ENCODE results near the gene ARGLU1. TPM values are rescaled to one million over a fixed set of nuclear protein-coding genes. Genes with fewer than 3 reads are reported as not detected.
"Not testable (repeated sequence)": the region's sequence is repeated elsewhere in the genome, so short reads cannot be mapped to it uniquely, and the experiment has no call there.

ARGLU1 gene
- total and polyA plus RNA-seq, 3 donors from 2014 or later, result 67.6 to 164 (median 148) TPM

- H3K36me3 ChIP-seq (ENCODE audit: low read depth, missing control alignments), result no peaks in the 10 kb centered on the region
These were observed 33.6 kb upstream of the ARGLU1 start for GRCh38 chr13:106601489-106601888.

GRCh38 chr13:106600798-106601135 is 32.8 kb upstream of the ARGLU1 start:
- H3K9me3 ChIP-seq; intact Hi-C loops (cut with DNase I; ENCODE audit: low total_unique reads); H3K4me1 ChIP-seq; H3K36me3 ChIP-seq (ENCODE audit: low read depth, missing control alignments); H3K4me3 ChIP-seq; H3K27ac ChIP-seq; H3K27me3 ChIP-seq; DNase-seq: not testable (repeated sequence)
- 33 to 89% methylated on average over 2 of the region's 2 CpGs for WGBS, 2 donors

More at GRCh38 chr13:106601489-106601888, 33.6 kb upstream of the ARGLU1 start:
- H3K27ac ChIP-seq, result no peak overlapping the region
- DNase-seq, result no peak
- no peaks in the 10 kb centered on the region for H3K27me3 ChIP-seq
- TF ChIP-seq, protein P1, sequence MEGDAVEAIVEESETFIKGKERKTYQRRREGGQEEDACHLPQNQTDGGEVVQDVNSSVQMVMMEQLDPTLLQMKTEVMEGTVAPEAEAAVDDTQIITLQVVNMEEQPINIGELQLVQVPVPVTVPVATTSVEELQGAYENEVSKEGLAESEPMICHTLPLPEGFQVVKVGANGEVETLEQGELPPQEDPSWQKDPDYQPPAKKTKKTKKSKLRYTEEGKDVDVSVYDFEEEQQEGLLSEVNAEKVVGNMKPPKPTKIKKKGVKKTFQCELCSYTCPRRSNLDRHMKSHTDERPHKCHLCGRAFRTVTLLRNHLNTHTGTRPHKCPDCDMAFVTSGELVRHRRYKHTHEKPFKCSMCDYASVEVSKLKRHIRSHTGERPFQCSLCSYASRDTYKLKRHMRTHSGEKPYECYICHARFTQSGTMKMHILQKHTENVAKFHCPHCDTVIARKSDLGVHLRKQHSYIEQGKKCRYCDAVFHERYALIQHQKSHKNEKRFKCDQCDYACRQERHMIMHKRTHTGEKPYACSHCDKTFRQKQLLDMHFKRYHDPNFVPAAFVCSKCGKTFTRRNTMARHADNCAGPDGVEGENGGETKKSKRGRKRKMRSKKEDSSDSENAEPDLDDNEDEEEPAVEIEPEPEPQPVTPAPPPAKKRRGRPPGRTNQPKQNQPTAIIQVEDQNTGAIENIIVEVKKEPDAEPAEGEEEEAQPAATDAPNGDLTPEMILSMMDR (IDR thresholded peaks at IDR 0.05), result no peak
- TF ChIP-seq POLR2A (IDR thresholded peaks at IDR 0.05), result no peak
- H3K4me3 ChIP-seq, result no peak overlapping the region
- no peaks in the 10 kb centered on the region for H3K4me1 ChIP-seq
- WGBS, 2 donors, result 76 to 80% methylated on average over 6 of the region's 6 CpGs
- intact Hi-C loops (cut with DNase I; ENCODE audit: low total_unique reads), result no loop called here
- no peaks in the 10 kb centered on the region for H3K9me3 ChIP-seq

DNA sequence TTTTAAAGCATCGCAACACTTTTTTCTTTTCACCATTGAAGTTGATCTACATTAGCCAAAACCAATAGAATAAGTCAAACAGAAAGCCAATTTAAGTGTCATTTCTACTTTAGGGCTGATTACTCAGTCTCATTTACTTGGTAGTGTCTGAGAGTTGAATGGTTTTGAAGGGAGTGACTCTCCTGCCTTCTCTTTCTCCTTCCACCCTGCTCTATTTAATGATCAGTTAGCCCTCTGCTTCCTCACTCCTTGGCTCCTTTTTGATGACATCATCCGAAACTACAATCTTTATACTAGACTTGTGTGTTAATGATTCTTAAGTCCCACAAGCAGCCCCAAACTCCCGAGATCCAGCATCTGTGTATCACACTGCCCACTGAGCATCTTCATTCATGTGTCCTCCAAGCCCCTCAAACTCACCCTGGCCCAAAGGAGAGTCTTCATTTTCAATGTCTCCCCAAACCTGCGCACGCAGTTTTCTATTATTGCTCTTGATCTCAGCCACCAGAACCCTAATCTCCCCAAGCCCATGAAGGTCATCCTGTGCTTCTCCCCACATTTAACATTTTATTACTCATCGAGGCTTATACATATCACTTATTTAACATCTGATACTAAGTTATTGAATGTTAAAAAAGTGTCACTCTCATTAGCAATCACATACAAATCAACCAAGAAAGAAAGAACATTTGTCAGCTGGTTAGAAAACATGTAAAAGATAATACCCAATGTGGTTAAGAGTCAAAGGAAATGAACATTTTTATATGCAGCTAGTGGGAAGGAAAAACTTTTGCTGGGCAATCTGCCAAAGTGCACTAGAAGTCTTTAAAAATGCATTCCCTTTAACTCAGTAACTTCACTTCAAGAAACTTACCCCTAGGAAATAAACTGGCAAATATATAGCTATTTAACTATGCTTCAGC is 32.2 kb upstream of the ARGLU1 start:
- no peaks in the 10 kb centered on the region for H3K36me3 ChIP-seq (ENCODE audit: low read depth, missing control alignments)
- WGBS, 2 donors, result 60 to 68% methylated on average over 6 of the region's 6 CpGs

GRCh38 chr13:106597749-106598395 is 29.9 kb upstream of the ARGLU1 start:
- H3K36me3 ChIP-seq (ENCODE audit: low read depth, missing control alignments), result no peaks in the 10 kb centered on the region
- DNase-seq, result no peak
- no peaks in the 10 kb centered on the region for H3K4me1 ChIP-seq
- intact Hi-C loops (cut with DNase I; ENCODE audit: low total_unique reads), result no loop called here
- H3K27ac ChIP-seq, result no peak overlapping the region
- H3K9me3 ChIP-seq, result no peaks in the 10 kb centered on the region
- H3K27me3 ChIP-seq, result no peaks in the 10 kb centered on the region
- 70 to 85% methylated on average over 7 of the region's 7 CpGs for WGBS, 2 donors
- TF ChIP-seq, protein P1 (IDR thresholded peaks at IDR 0.05), result no peak
- TF ChIP-seq POLR2A (IDR thresholded peaks at IDR 0.05), result no peak
- no peak overlapping the region for H3K4me3 ChIP-seq

More for the DNA sequence above, 32.2 kb upstream of the ARGLU1 start:
- Histone ChIP-seq H3K9me3 (no peaks in the 10 kb centered on the region), H3K4me1 (no peaks in the 10 kb centered on the region), H3K4me3 (no peak overlapping the region), H3K27ac (no peak overlapping the region), H3K27me3 (no peaks in the 10 kb centered on the region)
- TF ChIP-seq POLR2A (IDR thresholded peaks at IDR 0.05), result no peak
- TF ChIP-seq, protein P1 (IDR thresholded peaks at IDR 0.05), result no peak
- peak; percentile 20 for DNase-seq
- intact Hi-C loops (cut with DNase I; ENCODE audit: low total_unique reads), result no loop called here

DNA sequence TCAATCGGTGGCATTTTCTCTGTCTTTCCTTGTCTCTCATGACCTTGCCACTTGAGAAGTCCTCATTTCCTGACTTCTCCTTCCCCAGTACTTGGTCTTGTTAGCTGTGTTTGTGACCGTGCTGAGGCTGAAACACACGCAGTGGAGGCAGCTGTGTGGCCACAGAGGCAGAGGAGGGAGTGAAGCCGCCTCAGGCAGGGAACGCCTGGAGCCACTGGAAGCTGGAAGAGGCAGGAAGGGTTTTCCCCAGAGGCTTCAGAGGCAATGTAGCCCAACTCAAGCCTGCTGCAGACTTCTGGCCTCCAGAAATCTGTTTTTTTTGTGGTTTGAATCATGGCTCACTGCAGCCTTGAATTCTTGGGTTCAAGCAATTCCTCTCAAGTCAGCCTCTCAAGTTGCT is 29.2 kb upstream of the ARGLU1 start:
- 55 to 64% methylated on average over 5 of the region's 5 CpGs for WGBS, 2 donors
- no peaks in the 10 kb centered on the region for H3K36me3 ChIP-seq (ENCODE audit: low read depth, missing control alignments)

More for the DNA sequence above, 29.2 kb upstream of the ARGLU1 start:
- H3K27me3 ChIP-seq, result no peaks in the 10 kb centered on the region
- H3K9me3 ChIP-seq, result no peaks in the 10 kb centered on the region
- intact Hi-C loops (cut with DNase I; ENCODE audit: low total_unique reads), result no loop called here
- peak; percentile 47 for DNase-seq
- TF ChIP-seq, protein P1 (IDR thresholded peaks at IDR 0.05), result no peak
- no peak for TF ChIP-seq POLR2A (IDR thresholded peaks at IDR 0.05)
- peak overlapping the region in 1 of 2 donors; percentile 47 for H3K27ac ChIP-seq
- H3K4me3 ChIP-seq, result no peak overlapping the region
- no peaks in the 10 kb centered on the region for H3K4me1 ChIP-seq
